ENCODE measurements around the gene GPR37.

The GPR37 gene

GRCh38 chr7:124784879-124785818 lies 19.6 kb upstream of the GPR37 start:
- Histone ChIP-seq H3K27me3 (no peaks in the 10 kb centered on the region), H3K27ac (no peak overlapping the region), H3K36me3 (no peaks in the 10 kb centered on the region), H3K4me3 (no peak overlapping the region), H3K4me1 (peaks cover 0 to under 1% (median 0%) of the 10 kb centered on the region in 4 donors), H3K9me3 (no peaks in the 10 kb centered on the region)
- DNase-seq = no peak
- TF ChIP-seq CTCF (IDR thresholded peaks at IDR 0.05) = peak; percentile 63 to 69
- intact Hi-C loops (cut with DNase I; ENCODE audit: low total_unique reads) = no loop called here

GRCh38 chr7:124783271-124783670 lies 17.7 kb upstream of the GPR37 start:
- H3K9me3 ChIP-seq = no peaks in the 10 kb centered on the region
- intact Hi-C loops (cut with DNase I; ENCODE audit: low total_unique reads) = no loop called here
- no peak for TF ChIP-seq CTCF (IDR thresholded peaks at IDR 0.05)
- H3K36me3 ChIP-seq = no peaks in the 10 kb centered on the region
- no peaks in the 10 kb centered on the region for H3K4me1 ChIP-seq
- no peaks in the 10 kb centered on the region for H3K27me3 ChIP-seq
- H3K27ac ChIP-seq = no peak overlapping the region
- H3K4me3 ChIP-seq = no peak overlapping the region
- DNase-seq = no peak

- H3K36me3 ChIP-seq = no peaks in the 10 kb centered on the region
- DNase-seq = no peak
- no peaks in the 10 kb centered on the region for H3K4me1 ChIP-seq
- TF ChIP-seq CTCF (IDR thresholded peaks at IDR 0.05) = no peak
- no peaks in the 10 kb centered on the region for H3K9me3 ChIP-seq
- no peaks in the 10 kb centered on the region for H3K27me3 ChIP-seq
- H3K4me3 ChIP-seq = no peak overlapping the region
- intact Hi-C loops (cut with DNase I; ENCODE audit: low total_unique reads) = no loop called here
- H3K27ac ChIP-seq = no peak overlapping the region
Observed at GRCh38 chr7:124781907-124782734, 16.5 kb upstream of the GPR37 start.

- Histone ChIP-seq H3K27ac (no peak overlapping the region), H3K4me3 (no peak overlapping the region), H3K4me1 (no peaks in the 10 kb centered on the region), H3K9me3 (no peaks in the 10 kb centered on the region), H3K36me3 (no peaks in the 10 kb centered on the region), H3K27me3 (peaks cover 0 to 5% of the 10 kb centered on the region in 2 donors)
- no peak for TF ChIP-seq CTCF (IDR thresholded peaks at IDR 0.05)
- no peak for DNase-seq
- intact Hi-C loops (cut with DNase I; ENCODE audit: low total_unique reads) = no loop called here
Observed at GRCh38 chr7:124781418-124781817, 15.8 kb upstream of the GPR37 start.

- peaks cover 0 to 5% of the 10 kb centered on the region in 2 donors for H3K27me3 ChIP-seq
- intact Hi-C loops (cut with DNase I; ENCODE audit: low total_unique reads) = no loop called here
- H3K9me3 ChIP-seq = no peaks in the 10 kb centered on the region
- TF ChIP-seq CTCF (IDR thresholded peaks at IDR 0.05) = no peak
- no peaks in the 10 kb centered on the region for H3K4me1 ChIP-seq
- no peak overlapping the region for H3K27ac ChIP-seq
- no peak for DNase-seq
- H3K4me3 ChIP-seq = no peak overlapping the region
- H3K36me3 ChIP-seq = no peaks in the 10 kb centered on the region
Observed at GRCh38 chr7:124780608-124781007, 15.0 kb upstream of the GPR37 start.

Data from tibial artery (tissue), 4 donors.